Suppressor macrophage treated with lipopolysaccharide for 1 hour (primary cell): Measurements from ENCODE around the gene HOXA9.

Source experiments
- DNase-seq, 3 donors: peaks; one replicate each; pipeline ENCODE4 v3.0.0-alpha.2; 2020 to 2022

HOXA9 gene

GRCh38 chr7:27163288-27164044 is 1.9 kb downstream of the HOXA9 start:
- peak in 1 of 3 donors; percentile 1 for DNase-seq

- no peak for DNase-seq
Measured at GRCh38 chr7:27162561-27163287, 2.6 kb downstream of the HOXA9 start.

- DNase-seq = no peak
Measured at GRCh38 chr7:27161721-27162560, 3.4 kb downstream of the HOXA9 start.

GRCh38 chr7:27161214-27161720 is 4.1 kb downstream of the HOXA9 start:
- DNase-seq = peak; percentile 71 to 82 (median 76)

GRCh38 chr7:27160546-27161213 is 4.7 kb downstream of the HOXA9 start:
- peak; percentile 86 to 93 (median 92) for DNase-seq

- no peak for DNase-seq
Measured at GRCh38 chr7:27160145-27160545, 5.2 kb downstream of the HOXA9 start.

DNA sequence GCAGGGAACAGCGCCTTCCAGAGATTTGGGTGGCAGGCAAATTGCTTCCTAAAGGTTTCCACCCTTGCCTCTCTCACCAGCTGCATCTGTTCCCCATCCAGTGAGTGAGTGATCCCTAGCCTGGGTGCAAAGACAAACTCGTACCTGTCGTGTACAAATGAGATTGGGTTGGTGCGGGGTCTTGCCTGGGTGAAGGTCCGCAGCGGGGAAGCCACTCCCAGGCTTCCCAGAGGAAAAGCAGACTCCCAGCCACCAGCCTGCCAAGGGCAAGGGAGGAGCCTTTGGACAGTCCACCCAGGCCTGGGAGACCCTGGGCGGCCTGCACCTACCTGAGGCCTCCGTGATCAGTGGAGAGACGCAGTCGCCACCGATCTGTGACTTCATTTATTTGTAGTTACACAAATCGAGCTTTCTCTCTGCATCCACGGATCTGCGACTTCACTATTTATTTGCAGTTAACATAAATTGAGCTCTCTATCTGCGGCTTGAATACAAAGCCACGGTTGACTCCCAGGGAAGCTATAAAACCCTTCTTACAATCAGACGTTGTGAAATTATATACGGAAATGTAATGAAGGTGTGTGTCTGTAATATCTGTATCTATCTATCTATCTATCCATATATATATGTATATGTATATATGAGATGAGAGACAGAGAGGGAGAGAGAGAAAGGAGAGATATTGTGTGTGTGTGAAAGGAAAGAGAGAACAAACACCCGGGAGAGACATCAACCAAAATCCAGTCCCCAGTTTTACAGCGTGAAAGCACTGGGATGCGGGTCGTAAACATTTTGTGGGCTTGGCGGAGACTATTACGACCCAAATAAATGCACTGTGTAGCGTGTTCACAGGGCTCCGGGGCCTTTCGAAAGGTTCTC is 5.8 kb downstream of the HOXA9 start:
- no peak for DNase-seq

GRCh38 chr7:27158436-27159265 is 6.7 kb downstream of the HOXA9 start:
- no peak for DNase-seq

GRCh38 chr7:27157702-27158431 is 7.5 kb downstream of the HOXA9 start:
- no peak for DNase-seq

DNA sequence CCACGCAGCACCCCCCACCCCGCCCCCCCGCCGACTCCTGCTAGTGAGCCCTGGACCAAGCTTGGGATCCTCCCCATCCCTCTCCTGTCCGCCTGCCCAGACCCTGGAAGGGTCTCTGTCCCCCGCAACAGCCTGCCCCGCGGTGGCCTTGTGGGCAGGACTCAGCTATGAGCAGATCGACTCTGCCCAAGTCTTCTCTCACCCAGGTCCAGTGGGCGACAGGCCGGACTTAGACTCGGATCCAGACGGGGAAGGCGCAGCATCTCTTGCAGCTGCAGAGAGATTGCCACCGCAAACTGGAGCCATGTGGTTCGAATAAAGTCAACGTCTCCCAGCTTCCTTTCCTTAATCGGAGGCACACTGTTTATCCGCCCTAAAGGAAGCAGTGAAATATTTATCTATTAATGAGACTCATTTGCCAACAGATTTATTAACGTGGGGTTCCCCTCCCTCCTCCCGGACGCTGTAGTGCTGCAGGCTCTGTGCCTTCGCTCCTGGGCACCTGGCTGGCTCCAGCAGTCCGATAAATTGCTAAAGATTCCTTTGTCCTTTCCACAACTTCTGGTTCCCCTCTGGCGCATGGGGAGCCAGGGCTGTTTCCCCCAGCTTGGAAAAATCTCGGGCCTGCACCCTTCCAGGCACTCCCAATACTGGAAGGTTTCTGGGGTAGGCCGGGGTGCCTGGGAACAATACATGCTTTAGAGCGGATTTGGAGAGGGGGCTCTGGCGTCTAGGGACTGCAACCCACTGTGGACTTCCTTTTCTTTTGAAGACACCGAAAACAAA is 8.2 kb downstream of the HOXA9 start:
- DNase-seq = no peak

GRCh38 chr7:27156508-27156898 is 8.8 kb downstream of the HOXA9 start, which contains the start of gene HOXA7:
Gene HOXA7, minus strand, starts transcription at chr7:27156675. Its CDS starts 130 bp downstream, at chr7:27156545.
- peak in 1 of 3 donors; percentile 28 for DNase-seq

- peak in 1 of 3 donors; percentile 54 for DNase-seq
Measured at GRCh38 chr7:27155816-27156507, 9.4 kb downstream of the HOXA9 start.

GRCh38 chr7:27154901-27155815 is 10.2 kb downstream of the HOXA9 start:
- DNase-seq = peak in 1 of 3 donors; percentile 39

- DNase-seq = no peak
Measured at GRCh38 chr7:27154369-27154768, 11.0 kb downstream of the HOXA9 start.

DNA sequence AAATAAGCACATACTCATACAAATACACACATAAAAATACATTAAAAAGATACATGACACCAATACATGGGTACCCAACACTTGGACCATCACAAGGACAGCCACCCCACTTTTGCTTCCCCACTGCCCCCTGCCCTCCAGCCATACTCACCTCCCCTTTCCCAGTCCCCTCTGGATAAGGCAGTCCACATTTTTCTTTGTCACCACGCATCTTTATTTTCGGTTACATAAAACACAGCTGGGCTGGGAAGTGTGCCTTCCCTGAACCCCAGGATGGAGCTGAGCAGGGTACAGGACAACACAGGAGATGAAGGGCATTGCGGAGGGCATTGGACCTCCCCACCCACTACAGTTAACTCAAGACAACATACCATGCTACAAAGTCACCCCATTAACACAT is 11.8 kb downstream of the HOXA9 start:
- DNase-seq = no peak

GRCh38 chr7:27152816-27153442 is 12.4 kb downstream of the HOXA9 start:
- DNase-seq = no peak
